NCI-H2029 (cell line): ENCODE results near the gene EEF1B2.
"Not testable (repeated sequence)": the region's sequence is repeated elsewhere in the genome, so short reads cannot be mapped to it uniquely, and the experiment has no call there.

ENCODE experiments used
- DNase-seq: peaks from one replicate; lab custom pipeline; 2025; lab: John Stamatoyannopoulos, UW

The EEF1B2 gene

DNA sequence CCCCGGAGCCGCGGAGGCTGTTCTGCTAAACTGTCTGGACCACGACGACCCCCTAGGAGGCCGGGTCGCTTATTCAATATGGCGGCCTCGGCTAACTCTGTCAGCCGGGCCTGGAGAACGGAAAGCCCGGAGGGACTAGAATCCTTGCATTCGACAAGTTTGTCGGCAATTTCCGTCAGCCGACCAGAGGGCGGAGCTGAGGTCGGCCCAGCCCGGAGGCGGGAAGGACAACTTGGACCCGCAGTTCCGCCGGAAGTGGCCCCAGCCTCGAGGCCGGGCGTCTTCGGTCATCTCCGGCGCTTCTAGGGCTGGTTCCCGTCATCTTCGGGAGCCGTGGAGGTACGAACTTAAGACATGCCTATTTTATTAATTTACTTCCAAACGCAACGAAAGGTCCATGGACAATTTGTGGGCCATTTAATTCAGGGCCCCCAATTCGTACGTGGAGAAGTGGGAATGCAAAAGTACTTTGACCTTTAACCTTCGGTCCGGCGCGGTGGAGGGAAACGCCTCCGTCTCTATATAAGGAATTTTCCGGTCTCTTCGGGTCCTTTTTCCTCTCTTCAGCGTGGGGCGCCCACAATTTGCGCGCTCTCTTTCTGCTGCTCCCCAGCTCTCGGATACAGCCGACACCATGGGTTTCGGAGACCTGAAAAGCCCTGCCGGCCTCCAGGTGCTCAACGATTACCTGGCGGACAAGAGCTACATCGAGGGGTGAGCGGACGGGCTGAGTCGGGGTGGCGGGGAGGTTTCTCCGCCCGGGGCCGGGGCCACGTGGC lies at the start of gene EEF1B2, which contains the start of gene NDUFS1:
Gene EEF1B2 (plus strand): TSS at position 550 of the 779 bp plus-strand sequence. CDS start 85 bp downstream, at position 635.
Gene NDUFS1 (minus strand): TSS at position 99 of the 779 bp plus-strand sequence. CDS start 5,766 bp downstream, outside the sequence.
- DNase-seq, result peak; percentile 97

DNA sequence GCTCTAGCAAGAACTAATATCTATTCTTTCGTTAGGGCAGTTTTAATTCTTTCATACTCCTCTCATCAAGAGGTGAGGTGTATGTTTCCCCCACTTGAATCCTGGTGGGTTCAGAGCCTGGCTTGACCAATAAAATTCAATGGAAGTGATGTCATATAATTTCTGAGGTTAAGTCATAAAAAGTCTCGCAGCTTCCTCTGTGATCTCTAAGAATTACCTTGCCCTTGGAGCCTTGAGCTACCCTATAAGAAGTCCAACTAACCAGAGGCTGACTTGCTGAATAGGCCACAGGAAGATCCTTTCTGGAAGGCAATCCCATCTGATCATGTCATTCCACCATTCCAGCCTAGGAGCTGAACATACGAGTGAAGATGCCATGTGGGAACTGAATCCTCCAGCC lies 47.6 kb upstream of the EEF1B2 start:
- DNase-seq, result no peak

DNA sequence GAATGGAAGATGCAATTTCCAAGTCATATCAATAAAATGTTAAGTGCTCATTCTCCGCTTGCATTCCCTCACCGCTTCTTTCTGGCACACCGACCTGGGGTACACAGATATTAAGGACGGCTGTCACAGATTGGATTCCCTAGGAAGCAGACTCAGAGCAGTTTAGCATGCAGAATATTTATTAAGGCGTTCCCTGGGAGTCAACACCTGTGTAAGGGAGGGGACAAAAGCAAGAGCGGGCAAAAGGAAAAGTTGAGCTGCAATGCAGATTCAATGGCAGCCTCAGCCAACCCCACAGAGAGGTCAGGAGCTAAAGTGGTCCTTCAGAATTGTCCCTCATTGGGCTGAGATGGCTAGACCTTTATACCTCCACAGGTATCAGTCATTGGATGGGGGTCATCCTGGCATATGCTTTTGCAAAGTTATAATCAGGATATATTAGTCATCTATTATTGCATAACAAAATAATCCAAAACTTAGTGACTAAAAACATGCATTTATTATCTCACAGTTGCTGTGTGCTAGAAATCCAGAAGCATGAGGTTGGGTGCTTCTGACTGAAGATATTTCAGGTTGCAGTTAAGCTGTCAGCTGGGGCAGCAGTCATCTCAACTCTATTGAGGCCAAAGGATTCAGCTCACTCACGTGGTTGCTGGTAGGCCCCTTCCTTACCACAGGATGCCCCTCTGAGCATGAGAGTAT lies 46.7 kb upstream of the EEF1B2 start:
- no peak for DNase-seq

DNA sequence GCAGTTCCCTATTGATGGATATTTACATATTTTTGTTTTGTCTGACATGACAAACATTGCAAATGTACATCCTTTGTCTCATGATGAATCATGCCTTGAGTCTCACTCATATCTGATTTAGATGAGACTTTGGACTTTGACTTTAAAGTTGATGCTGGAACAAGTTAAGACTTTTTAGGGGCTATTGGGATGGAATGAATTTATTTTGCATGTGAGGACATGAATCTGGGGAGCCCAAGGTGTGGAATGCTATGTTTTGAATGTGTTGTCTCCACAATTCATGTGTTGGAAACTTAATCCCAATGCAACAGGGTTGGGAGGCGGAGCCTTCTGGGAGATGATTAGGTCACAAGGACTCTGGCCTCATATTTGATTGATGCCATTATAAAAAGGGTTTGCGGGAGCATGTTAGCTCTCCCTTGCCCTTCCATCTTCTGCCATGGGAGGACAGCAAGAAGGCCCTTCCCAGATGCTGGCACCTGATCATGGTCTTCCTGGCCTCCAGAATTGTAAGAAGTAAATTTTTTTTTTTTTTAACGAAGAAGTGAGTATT lies 44.6 kb upstream of the EEF1B2 start:
- no peak for DNase-seq

DNA sequence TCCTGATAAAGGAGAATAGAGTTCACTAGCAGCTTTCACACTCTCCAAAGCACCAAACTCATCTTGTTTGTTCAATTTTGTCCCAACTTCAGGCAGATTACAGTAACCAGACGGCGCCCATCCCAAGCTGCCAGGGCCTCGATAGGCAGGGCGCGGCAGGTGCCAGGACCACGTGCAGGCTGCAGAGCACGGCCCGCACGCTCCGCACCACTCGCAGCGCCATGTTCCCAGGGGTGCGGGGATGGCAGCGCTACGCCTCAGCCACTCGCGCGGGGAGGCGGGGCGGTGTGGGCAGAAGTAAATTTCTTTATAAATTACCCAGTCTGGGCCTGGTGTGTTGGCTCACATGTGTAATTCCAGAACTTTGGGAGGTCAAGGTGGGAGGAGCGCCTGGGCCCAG lies 43.4 kb upstream of the EEF1B2 start:
- DNase-seq, result no peak

DNA sequence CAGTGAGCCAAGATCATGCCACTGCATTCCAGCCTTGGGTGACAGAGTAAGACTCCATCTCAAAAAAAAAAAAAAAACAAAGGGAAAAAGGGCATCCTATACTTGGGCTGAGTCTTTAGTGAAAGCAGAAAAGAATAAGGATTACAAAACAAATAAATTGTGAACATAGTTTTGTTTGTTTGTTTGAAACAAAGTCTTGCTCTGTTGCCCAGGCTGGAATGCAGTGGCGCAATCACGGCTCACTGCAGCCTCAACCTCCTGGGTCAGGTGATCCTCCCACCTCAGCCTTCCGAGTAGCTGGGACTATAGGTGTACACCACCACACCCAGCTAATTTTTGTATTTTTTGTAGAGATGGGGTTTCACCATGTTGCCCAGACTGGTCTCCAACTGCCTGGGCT lies 37.1 kb upstream of the EEF1B2 start:
- DNase-seq, result not testable (repeated sequence)

DNA sequence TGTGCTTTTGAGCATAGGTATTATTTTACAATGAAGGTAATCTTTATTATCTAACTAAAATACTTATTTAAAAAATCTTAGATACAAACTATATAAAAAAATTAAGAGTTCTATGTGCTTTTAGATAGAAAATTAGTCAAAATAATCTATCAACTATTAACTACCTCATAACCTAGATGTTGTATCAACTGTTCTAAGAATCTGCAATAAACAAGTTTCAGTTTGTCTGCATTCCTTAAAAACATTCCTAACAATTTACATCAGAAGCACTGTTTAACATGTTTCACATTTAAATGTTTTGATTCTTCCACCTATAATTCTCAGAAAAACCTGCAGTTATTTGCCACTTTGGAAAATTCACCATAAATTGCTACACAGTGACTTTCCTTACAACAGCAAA lies 33.8 kb upstream of the EEF1B2 start:
- no peak for DNase-seq

DNA sequence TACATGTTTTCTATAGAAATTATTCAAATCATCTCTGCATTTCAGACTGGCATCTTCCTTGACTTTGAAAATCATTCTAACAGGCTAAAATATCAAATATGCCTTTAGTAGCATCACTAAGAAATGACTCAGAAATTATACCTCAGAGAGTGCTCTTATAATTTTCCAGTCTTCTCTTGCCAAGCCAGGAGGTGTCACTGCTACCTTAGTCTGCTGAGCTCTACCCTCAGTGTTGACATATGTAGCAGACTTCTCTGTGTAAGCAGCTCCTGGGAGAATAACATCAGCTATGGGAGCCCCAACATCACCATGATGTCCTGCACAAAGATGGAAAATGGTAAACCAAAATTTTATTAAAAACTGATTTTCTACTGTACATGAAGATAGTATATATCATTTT lies 32.0 kb upstream of the EEF1B2 start:
- no peak for DNase-seq

DNA sequence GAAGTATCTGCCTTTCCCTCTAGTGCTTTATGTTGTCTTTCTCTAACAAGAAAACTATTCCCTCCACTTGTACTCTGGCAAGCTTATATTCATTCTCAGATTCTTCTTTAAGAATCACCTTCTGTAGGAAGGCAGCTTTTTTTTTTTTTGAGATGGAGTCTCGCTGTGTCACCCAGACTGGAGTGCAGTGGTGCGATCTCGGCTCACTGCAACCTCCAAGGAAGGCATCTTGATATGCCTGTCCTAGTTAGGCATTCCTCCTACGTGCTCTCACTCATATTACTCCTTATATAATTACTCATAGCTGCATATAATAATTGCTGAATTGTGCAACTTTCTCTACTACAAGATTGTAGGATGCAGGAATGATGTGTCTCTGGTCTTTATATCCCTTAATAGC lies 16.2 kb upstream of the EEF1B2 start:
- no peak for DNase-seq

DNA sequence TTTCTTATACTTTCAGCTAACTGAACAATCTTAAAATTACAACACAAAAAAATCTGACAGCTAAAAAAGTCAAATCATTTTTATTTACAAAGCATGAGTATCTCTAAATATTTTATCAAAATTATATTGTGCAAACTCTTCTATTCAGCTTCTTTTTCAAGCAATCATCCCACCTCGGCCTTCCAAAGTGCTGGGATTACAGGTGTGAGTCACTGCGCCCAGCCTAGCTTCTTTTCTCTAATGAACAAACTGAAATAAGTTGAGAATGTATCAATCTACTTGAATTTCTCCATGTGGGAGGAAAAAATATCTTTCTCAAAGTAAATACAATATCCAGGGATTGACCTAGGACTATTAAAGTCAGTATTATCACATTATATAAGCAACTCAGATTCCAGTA lies 15.3 kb upstream of the EEF1B2 start:
- no peak for DNase-seq

DNA sequence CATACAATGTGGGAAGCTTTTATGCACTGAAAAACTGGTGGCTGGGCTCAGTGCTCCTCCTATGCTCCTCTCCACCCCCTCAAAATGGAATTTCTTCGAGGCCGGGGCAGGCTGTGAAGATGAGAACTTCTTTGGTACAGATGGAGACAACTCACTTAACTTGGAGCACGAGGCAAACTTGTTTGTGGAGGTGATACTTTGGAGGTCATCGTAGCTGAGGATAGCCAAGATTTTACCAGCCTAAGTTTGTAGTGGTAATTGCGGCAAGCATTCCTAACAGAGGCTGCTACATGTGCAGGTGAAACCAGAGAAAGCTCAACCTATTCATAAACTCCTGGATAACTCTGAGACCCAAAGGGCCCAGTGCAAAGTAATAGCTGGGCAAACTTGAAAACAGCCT lies 14.0 kb upstream of the EEF1B2 start:
- no peak for DNase-seq

DNA sequence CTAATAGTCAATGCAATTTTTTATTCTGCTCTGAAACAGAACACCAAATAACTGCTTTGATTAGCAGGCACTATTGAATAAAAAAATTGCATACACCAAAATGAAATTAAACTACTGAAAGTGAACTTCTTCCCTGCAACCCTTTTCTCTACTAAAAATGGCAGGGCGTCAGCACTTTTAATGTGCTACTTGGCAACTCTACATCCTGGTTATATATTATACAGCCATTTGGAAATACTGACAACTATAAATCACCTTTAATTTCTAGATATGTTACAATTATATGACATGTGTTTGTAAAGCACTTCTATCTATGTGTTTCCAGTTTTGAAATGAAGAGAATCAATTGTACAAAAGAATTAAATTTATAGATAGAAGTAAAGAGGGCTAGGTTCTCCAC lies 10.4 kb upstream of the EEF1B2 start:
- DNase-seq, result no peak

DNA sequence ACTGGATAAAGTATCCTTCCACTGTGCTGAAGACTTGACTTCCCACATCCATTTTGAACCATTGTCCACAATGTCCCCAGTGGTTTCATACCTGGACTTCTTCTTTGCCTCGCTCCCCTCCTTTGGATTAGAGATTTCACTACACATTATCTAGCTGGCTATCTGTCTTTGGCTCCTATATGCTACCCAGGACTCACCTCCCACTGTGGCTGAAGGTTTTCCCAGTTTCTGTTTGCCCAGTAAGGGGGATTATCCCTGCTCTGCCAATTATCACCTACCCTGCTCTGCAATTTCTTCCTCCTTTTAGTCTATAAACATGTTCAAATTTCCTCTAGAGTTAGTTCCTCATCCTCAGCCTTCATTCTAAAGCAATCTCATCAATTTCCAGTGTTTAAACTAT lies 9.5 kb upstream of the EEF1B2 start:
- DNase-seq, result no peak

DNA sequence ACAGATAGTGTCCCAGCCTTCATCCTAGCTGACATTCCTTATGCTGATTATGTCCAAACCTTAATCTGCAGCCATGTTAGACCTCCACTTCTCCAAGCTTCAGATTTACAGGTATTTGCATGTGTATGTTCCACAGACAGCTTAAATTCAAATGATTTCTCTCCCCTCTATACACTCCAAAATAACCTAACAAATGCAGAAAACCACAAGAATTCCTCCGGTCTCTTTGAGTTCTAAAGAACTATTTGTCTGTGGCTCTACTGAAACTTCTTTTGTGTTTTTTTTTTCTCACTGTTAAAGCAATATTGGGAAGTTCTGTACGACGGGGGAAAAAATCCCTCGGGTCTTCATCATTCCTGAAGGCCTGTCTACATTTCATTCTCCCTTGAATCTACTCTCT lies 9.1 kb upstream of the EEF1B2 start:
- no peak for DNase-seq

DNA sequence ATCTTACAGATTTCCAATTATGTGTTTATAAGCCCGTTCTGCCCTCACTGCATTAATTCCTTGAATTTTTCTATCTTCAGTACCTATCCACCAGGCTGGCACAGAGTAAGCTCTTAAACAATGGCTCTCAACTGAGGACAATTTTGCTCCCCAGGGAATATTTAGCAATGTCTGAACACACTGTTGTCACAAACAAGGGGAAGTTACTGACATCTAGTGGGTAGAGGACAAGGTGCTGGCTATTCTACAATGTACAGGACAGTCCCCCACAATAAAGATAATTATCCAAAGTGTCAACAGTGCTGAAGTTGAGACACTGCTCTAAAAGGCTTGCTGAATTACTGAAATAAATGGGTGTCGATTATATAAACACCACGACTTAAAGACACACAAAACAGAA lies 5.5 kb upstream of the EEF1B2 start:
- no peak for DNase-seq

DNA sequence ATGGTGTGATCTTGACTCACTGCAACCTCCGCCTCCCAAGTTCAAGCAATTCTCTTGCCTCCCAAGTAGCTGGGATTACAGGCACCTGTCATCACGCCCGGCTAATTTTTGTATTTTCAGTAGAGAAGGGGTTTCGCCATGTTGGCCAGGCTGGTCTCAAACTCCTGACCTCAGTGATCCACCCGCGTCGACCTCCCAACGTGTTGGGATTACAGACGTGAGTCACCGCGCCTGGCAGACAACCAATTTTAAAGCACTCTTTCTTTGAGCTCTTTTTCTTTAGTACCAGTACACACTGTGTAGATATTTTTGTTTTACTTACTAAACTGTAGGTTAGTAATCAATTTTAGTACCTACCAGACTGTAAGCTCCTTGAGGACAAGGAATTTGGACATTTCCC lies 2.7 kb upstream of the EEF1B2 start:
- not testable (repeated sequence) for DNase-seq

DNA sequence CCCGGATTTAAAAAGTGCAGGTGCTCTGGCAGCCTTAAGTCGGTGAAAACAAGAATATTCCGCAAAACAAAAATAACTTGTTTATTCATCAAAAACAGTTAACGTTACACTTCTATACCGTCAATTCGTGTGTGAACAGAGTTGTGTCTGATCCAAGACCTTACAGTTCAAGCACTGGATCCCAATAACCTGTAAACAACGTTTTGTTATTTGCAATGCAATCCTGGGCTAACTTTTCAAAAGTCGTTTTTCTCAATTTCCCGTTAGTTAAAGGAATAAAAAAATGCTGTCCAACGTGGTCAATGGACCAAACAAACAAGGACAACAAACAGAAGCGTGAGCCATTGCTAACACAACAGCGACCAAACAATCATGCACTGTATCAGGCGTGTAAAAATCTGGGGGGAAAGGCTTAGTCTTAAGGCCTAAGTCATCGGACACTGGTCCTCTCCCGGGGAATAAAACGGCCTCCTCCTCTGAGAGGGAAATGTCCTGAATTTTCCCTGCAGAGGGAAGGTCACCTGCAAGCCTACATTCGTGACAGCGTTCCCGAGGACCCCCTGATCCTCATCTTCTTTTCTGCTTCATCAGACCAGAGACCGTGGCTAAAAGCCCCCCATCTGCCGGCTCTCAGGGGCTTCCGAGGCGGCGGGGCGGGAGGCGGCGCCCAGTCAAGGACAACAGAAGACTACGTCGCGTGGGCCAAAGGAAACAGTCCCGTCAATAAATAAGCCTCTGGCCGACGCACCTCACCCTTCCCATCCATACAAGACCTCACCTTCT lies 941 bp upstream of the EEF1B2 start:
- DNase-seq, result no peak

DNA sequence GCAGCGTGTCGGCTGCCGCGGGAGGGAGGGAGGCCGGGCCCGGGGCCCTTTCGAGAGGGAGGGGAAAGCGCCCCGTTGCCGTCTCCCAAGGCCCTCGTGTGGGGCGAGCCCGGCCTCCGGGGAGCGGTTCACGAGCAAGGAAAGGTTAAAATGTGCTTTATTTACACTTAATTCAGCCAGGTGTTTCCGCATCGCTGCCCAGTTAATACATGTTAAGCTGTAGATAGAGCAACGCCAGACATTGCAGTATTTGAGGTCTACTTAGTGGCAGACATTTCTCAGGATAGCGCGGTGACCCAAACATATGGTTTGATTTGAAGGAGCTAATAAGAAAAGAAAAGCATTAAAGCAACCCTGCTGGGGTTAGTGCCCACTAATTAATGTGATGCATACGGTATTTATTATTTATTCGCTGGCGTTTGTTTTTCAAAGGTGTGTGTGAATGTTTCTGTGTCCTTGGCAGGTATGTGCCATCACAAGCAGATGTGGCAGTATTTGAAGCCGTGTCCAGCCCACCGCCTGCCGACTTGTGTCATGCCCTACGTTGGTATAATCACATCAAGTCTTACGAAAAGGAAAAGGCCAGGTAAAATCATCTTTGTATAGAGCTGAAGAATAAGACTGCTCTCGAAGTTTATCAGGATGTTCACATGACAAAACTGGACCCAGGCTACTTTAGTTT lies 571 bp downstream of the EEF1B2 start:
- no peak for DNase-seq

DNA sequence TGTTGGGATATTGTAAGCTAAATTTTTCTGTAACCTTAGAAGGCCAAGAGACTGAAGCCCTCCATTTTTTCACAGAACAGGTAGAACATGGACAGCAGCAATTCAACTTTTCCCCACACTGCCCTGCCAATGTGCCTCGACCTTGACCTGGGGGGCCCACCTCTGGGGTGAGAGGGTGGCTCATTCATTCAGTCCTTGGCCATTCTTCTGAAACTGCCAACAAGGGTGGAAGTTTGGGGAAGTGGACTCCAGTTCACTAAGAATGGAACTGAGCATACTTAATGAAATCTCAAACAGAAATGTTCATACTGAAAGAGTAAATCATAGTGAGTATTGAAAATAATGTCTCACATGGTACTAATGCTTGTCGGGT lies 1.1 kb downstream of the EEF1B2 start:
- DNase-seq, result no peak

DNA sequence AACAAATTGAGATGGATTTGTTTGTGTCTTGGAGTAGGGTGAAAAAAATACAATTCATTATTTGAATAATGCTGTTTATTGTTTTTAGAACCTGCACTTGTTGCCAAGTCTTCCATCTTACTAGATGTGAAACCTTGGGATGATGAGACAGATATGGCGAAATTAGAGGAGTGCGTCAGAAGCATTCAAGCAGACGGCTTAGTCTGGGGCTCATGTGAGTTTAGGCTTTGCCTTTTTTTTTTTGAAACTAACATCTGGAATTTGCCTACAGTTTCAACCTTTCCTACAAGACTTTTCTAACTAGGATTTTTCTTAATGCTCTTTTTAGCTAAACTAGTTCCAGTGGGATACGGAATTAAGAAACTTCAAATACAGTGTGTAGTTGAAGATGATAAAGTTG lies 2.7 kb downstream of the EEF1B2 start:
- DNase-seq, result not testable (repeated sequence)

DNA sequence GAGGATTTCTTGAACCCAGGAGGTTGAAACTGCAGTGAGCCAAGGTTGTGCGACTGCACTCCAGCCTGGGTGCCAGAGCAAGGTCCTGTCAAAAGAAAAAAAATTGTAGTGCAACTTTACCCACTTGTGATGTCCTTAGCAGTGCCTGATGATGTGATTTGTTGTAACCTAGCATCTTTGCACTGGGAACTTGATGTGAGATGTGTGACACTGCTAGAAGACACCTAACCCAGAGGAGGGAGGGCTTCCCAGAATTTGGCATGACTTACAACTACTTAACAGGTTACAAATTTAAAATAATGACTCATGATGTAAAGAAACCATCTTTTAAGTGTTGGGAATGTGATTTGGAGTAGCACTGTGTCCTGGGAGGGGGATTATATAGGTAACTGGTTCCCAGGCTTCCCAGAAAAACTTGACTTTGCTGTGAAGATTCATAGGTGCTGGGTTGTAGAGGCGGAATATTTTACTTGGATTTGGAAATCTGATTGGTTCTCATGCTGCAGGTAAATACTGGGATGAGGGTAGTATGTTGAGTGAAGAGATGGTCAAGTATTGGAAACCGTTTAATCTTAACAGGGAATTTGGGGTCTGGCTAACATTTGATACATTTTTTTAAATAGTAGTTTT lies 3.7 kb downstream of the EEF1B2 start:
- DNase-seq, result no peak
